Astrocyte of the spinal cord (primary cell): Measurements from ENCODE around the gene GTF2H2C.
"Not testable (repeated sequence)": the region's sequence is repeated elsewhere in the genome, so short reads cannot be mapped to it uniquely, and the experiment has no call there.

Source experiments
- DNase-seq: peaks from one replicate; pipeline ENCODE4 v3.0.0; 2011; ENCODE audit warnings: low read depth, low spot score
- H3K4me3 ChIP-seq: 2 replicates; pipeline ENCODE4 v1.5.1; 2011; ENCODE audit warnings: low read depth, mild to moderate bottlenecking, low read length, moderate library complexity
- in situ Hi-C: cut with HindIII; loops from 2 replicates; pipeline ENCODE4 v1.10.0; 2017; ENCODE audit warnings: low sequenced_read_pairs

GTF2H2C gene

DNA sequence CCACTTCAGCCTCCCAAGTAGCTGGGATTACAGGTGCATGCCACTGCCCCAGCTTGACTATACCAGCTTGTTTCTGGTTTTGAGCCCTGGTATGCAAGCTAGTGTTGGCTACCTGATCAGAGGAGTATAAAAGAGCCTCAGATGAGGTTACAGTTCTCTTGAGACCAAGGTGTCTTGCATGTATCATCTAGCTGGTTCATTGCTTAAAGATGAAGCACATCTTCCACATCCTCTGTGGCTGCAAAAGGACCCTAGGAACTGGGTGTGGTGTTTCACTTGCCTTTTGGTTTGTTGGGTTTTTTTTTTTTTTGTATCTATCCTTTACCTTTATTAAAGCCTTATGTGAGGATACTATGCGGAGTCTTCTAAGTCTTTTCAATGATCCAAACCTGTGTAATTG, 47.8 kb downstream of the GTF2H2C start:
- H3K4me3 ChIP-seq, DNase-seq, in situ Hi-C loops: not testable (repeated sequence)

DNA sequence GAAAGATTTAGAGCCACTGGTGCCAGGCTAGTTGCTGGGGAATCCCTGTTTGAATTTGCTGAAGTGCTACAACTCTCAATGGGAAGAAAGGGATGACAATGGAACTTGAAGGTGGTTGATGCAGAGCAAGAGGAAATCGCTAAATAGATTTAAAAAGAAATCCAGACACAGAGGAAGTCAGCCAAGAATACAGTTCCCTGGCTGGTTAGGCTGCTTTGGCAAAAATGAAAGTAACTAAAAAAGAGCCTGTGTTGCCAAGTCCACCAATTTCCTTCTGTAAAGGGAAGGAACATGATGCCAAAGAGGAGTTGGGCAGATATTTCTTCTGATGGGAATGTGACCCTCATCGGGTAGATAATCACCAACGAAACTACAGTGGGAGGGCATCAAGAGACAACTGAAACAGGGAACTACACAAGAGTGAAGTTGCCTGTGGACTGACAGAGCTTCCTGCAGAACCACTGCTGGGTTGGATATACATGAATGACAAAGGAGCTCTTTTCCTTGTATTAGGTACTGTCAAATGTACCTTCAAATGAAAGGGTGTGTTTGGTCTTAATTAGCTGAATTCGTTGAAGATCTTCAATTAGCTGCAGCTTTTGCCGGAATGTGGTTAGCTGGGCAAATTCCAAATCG, 49.0 kb downstream of the GTF2H2C start:
- in situ Hi-C loops, result not testable (repeated sequence)

DNA sequence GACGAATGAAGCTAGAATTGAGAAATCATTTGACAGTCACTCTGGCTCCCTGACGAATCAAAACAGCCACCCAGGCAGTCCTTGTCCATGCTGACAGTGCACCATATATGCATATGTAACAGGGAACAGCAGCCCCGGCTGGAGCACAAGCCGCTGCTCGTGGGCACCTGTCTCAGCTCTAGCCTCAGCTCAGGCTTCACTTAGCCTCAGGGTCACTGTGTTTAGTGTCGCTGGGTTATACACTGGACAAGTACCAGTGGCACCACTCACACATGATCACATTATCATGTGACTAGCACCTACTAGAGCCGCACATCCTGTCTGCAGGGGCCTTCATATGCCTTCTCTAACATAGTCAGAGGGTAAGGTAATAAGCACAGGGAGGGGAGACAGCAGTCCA, 54.9 kb downstream of the GTF2H2C start:
- DNase-seq, H3K4me3 ChIP-seq, in situ Hi-C loops: not testable (repeated sequence)

More for the DNA sequence above, 49.0 kb downstream of the GTF2H2C start:
- DNase-seq, H3K4me3 ChIP-seq: not testable (repeated sequence)

DNA sequence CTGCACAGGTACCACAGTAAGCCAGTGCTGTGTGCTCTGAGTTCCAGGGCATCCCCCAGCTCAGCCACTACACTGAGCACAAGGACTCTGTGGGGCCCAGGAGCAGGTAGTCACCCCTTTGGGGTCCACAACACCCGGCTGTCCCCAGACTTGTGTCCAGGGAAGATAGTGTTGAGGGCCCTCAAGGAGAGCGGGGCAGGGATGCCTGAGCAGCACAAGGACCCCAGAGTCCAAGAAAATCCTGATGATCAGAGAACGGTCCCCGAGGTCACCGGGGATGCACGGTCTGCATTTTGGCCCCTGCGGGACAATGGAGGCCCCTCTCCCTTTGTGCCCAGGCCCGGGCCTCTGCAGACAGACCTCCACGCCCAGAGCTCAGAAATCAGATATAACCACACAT, 71.9 kb downstream of the GTF2H2C start:
- H3K4me3 ChIP-seq, DNase-seq, in situ Hi-C loops: not testable (repeated sequence)
